ENCODE measurements around the gene SPINK13. TPM values are rescaled to one million over a fixed set of nuclear protein-coding genes. Genes with fewer than 3 reads are reported as not detected.

The SPINK13 gene
- total and polyA plus RNA-seq, 8 donors = 0.76 to 1.5 (median 1.1) TPM; not detected in 2

DNA sequence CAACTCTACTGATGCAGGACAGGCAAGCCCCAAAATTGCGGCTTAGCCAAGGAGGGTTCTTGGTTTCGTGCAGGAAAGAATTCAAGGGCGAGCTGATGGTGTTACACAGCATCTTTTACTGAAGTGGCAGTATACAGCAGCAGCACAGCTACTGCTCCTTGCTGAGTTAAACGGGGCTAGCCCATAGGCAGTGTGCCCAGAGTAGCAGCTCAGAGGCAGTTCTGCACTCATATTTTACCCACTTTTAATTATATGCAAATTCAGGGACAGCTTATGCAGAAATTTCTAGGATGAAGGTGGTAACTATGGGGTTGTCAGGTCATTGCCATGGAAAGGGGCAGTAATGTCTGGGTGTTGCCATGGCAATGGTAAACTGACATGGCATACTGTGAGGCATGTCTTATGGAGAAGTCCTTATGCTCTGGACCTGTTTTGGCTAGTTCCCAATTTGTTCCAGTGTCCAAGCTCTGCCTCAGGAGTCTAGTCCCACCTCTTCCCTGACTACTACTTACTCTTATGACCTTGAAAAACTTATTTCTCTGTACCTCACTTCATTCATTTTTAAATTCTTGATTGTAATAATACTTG lies 64.8 kb downstream of the SPINK13 start:
- ATAC-seq (no peak), DNase-seq (no peak)
- Histone ChIP-seq H3K27ac (no peak overlapping the region), H3K4me3 (no peak overlapping the region), H3K27me3 (no peaks in the 10 kb centered on the region), H3K36me3 (no peaks in the 10 kb centered on the region), H3K9me3 (peaks cover 0 to 8% of the 10 kb centered on the region in 2 donors), H3K4me1 (no peaks in the 10 kb centered on the region)
- intact Hi-C loops (cut with DNase I) = no loop called here
- TF ChIP-seq, protein P1, sequence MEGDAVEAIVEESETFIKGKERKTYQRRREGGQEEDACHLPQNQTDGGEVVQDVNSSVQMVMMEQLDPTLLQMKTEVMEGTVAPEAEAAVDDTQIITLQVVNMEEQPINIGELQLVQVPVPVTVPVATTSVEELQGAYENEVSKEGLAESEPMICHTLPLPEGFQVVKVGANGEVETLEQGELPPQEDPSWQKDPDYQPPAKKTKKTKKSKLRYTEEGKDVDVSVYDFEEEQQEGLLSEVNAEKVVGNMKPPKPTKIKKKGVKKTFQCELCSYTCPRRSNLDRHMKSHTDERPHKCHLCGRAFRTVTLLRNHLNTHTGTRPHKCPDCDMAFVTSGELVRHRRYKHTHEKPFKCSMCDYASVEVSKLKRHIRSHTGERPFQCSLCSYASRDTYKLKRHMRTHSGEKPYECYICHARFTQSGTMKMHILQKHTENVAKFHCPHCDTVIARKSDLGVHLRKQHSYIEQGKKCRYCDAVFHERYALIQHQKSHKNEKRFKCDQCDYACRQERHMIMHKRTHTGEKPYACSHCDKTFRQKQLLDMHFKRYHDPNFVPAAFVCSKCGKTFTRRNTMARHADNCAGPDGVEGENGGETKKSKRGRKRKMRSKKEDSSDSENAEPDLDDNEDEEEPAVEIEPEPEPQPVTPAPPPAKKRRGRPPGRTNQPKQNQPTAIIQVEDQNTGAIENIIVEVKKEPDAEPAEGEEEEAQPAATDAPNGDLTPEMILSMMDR (IDR thresholded peaks at IDR 0.05) = no peak

DNA sequence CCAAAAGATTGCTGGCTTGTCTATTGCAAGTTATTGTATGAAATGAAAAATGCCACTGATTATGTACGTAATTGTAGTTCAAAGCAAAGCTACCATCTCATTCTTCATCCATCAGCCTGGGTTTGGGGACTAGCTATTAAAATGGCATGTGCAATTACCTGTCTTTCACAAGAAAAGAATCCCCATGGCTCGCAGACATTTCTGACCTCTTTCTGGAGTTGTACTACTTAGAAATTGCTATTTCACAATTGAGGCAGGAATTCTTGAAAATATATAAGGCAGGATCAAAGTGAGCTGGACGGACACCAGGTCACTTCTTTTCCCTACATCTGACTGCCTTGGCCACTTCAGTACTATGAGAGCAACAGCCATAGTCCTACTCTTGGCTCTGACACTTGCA lies 66.7 kb downstream of the SPINK13 start, which contains the start of gene SPINK9:
Gene SPINK9, plus strand, starts transcription at position 301 of the 400 bp plus-strand sequence. Its CDS starts 55 bp downstream, at position 356.
- no peak for DNase-seq
- H3K4me1 ChIP-seq = no peaks in the 10 kb centered on the region
- TF ChIP-seq, protein P1 (IDR thresholded peaks at IDR 0.05) = no peak
- ATAC-seq = no peak
- no peak within 1 kb of the TSS for H3K4me3 ChIP-seq
- H3K36me3 ChIP-seq = no peaks in the 10 kb centered on the region
- no peaks in the 10 kb centered on the region for H3K27me3 ChIP-seq
- no peak within 1 kb of the TSS for H3K27ac ChIP-seq
- H3K9me3 ChIP-seq = peaks cover 0 to 6% of the 10 kb centered on the region in 2 donors
- intact Hi-C loops (cut with DNase I) = no loop called here

Other genes with a start within 250 kb of the SPINK13 start
- 1 to 10 TPM; 4.3 to 6.6 TPM for gene SPINK5, start 204.8 kb upstream of the SPINK13 start, total RNA-seq
- gene SPINK5, start 204.8 kb upstream of the SPINK13 start, polyA plus RNA-seq (ENCODE audit: insufficient read length in 6 of 6) = 1 to 10 TPM in 3 of 6 donors, under 1 TPM in 3; 0.56 to 1.5 (median 0.95) TPM
- gene SPINK14, start 100.2 kb upstream of the SPINK13 start, total RNA-seq = not detected
- gene SPINK14, start 100.2 kb upstream of the SPINK13 start, polyA plus RNA-seq (ENCODE audit: insufficient read length in 6 of 6) = not detected
- gene SPINK6, start 65.8 kb upstream of the SPINK13 start, total RNA-seq = under 1 TPM in 1 of 2 donors, not detected in 1; 0.42 TPM
- gene SPINK6, start 65.8 kb upstream of the SPINK13 start, polyA plus RNA-seq (ENCODE audit: insufficient read length in 6 of 6) = not detected
- not detected for gene MARCOL, start 30.3 kb upstream of the SPINK13 start, total RNA-seq
- under 1 TPM in 2 of 6 donors, not detected in 4; 0.11 to 0.17 TPM for gene MARCOL, start 30.3 kb upstream of the SPINK13 start, polyA plus RNA-seq (ENCODE audit: insufficient read length in 6 of 6)
- gene SPINK7, start 43.6 kb downstream of the SPINK13 start, total RNA-seq = not detected
- gene SPINK7, start 43.6 kb downstream of the SPINK13 start, polyA plus RNA-seq (ENCODE audit: insufficient read length in 6 of 6) = under 1 TPM; 0.54 to 0.83 (median 0.64) TPM
- gene SPINK9, start 66.8 kb downstream of the SPINK13 start, total RNA-seq = not detected
- gene SPINK9, start 66.8 kb downstream of the SPINK13 start, polyA plus RNA-seq (ENCODE audit: insufficient read length in 6 of 6) = under 1 TPM; 0.34 to 0.87 (median 0.67) TPM
- 10 to 100 TPM; 55.4 to 72.9 TPM for gene FBXO38, start 115.2 kb downstream of the SPINK13 start, total RNA-seq
- 10 to 100 TPM; 45.0 to 58.9 (median 49.5) TPM for gene FBXO38, start 115.2 kb downstream of the SPINK13 start, polyA plus RNA-seq (ENCODE audit: insufficient read length in 6 of 6)